NK-92 treated with Interleukin-12 subunit alpha and Interleukin-12 subunit beta, amount 100 ng/mL, for 24 hours (cell line): Measurements from ENCODE around the gene FMO2.

Experiments used
- DNase-seq: peaks from one replicate; lab custom pipeline; 2025; lab: John Stamatoyannopoulos, UW

FMO2 gene, protein sequence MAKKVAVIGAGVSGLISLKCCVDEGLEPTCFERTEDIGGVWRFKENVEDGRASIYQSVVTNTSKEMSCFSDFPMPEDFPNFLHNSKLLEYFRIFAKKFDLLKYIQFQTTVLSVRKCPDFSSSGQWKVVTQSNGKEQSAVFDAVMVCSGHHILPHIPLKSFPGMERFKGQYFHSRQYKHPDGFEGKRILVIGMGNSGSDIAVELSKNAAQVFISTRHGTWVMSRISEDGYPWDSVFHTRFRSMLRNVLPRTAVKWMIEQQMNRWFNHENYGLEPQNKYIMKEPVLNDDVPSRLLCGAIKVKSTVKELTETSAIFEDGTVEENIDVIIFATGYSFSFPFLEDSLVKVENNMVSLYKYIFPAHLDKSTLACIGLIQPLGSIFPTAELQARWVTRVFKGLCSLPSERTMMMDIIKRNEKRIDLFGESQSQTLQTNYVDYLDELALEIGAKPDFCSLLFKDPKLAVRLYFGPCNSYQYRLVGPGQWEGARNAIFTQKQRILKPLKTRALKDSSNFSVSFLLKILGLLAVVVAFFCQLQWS

GRCh38 chr1:171185091-171185490 is at the start of gene FMO2:
TSS of gene FMO2 (plus strand) at chr1:171185300. CDS start at chr1:171185714, 414 bp downstream.
- DNase-seq = no peak

DNA sequence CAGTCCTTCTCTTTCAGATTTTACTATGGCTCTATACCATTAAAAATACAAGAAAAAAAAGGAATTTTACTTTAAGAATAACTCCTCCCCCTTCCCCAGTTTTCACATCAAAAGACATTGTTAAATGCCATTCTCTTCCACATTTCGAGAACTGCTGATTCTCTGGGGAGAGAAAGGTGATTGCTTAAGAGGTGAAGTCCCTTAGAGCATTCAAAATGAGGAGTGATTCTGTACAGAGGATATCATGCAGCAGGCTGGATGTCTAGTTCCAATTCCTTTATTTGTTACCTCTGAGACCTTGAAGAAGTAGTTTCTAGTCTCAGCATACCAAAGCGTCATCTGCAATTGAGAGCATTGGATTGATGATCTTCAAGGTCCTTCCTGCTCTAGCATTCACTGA is 47.5 kb upstream of the FMO2 start:
- no peak for DNase-seq

- no peak for DNase-seq
Observed at GRCh38 chr1:171138980-171139379, 46.1 kb upstream of the FMO2 start.

- no peak for DNase-seq
Observed at GRCh38 chr1:171139890-171140289, 45.2 kb upstream of the FMO2 start.

DNA sequence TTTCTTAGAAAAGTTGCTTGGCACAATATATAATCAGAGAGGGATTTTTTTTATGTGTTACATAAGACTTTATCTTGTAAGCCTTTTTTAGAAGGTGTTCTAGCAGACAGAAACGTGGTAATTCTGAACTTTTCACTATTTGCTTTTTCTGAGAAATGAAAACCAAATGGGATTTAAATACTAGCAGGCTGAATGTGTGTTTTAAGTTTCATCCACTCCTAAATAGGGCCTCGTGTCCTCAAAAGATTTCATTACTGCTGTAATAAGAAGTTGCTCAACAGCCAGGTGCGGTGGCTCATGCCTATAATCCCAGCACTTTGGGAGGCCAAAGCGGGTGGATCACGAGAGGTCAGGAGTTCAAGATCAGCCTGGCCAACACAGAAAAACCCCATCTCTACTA is 44.7 kb upstream of the FMO2 start:
- no peak for DNase-seq

GRCh38 chr1:171140956-171141687 is 44.0 kb upstream of the FMO2 start:
- no peak for DNase-seq

- no peak for DNase-seq
Observed at GRCh38 chr1:171141688-171142415, 43.2 kb upstream of the FMO2 start.

GRCh38 chr1:171142416-171143385 is 42.4 kb upstream of the FMO2 start:
- DNase-seq = no peak

DNA sequence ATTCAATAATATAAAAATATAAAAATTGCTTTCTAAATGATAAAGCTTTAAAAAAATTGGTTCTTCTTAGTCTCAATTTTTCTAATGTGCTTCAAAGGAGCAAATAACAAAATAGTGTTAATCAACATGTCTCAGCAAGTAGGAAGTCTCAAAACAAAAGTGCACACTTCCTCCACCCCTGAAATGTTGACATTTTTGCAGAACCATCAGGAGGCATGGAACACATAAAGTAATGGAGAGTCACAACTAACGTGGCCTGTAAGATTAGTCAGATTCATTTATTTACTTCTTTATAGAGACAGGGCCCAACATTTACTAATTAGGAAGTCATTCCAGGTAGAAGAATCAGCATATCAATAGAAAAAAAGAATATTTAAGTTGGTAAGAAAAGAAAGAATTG is 34.9 kb upstream of the FMO2 start:
- no peak for DNase-seq

DNA sequence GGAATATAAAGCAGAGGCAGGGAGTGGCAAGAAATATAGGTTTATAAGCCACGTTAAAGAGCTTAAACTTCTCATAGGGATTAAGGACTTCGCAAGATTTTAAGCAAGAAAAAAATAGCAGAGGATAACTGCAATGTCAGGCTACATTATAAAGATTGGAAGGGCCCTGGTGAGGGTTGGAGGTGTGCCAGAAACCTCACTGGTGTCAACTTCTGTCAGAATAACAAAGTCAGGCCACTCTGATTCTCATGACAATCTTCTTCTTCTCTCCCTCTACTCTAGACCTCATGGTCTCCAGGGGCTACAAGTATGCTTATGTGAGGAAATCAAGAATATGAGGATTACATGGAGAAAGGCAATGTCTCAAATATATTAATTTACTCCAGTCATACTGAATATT is 32.6 kb upstream of the FMO2 start:
- DNase-seq = no peak

GRCh38 chr1:171155484-171155883 is 29.6 kb upstream of the FMO2 start:
- no peak for DNase-seq

GRCh38 chr1:171158096-171158495 is 27.0 kb upstream of the FMO2 start:
- DNase-seq = no peak

DNA sequence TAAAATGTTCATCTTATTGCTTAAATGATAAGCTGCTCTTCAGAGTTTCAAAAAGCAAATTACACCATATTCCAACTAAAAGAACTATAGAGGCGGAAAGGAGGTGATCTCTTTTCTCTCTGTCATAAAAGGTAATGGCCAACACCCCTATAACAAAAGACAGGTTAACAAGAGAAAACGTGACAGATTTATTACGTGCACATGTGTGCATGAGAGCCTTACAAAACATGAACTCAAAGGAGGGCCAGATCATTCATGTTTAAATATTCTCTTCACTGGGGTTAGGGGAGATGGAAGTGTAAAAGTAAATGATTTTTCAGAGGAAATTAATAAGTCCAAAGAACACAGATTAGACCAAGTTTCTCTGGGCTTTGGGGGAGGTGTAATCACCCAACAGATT is 26.5 kb upstream of the FMO2 start:
- no peak for DNase-seq

DNA sequence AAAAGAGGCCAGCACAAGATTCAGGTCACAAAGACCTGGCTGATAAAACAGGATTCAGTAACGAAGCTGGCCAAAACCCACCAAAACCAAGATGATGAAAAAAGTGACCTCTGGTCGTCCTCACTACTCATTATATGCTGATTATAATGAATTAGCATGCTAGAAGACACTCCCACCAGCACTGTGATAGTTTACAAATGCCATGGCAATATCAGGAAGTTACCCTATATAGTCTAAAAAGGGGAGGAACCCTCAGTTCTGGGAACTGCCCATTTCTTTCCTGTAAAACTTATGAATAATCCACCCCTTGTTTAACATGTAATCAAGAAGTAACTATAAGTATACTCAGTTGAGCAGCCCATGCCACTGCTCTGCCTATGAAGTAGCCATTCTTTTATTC is 26.0 kb upstream of the FMO2 start:
- DNase-seq = no peak

- no peak for DNase-seq
Observed at GRCh38 chr1:171160211-171160610, 24.9 kb upstream of the FMO2 start.

GRCh38 chr1:171160639-171161354 is 24.3 kb upstream of the FMO2 start:
- no peak for DNase-seq

DNA sequence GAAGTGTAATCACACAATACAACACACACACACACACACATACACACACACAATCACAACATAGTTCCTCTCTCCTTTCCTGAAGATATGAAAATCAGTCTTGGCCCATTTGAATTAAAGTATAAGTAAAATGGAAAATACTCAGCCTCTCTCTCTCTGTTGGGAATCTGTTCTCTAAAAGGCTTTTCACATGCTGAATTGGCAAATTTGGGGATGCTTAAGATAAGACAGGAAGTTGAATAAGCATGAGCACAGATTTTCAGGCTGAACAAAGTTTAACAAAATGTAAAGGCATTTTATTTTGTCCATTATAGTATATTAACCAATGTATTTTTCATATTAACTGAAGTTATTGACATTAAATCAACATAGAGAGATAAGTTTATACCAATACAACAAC is 23.7 kb upstream of the FMO2 start:
- no peak for DNase-seq

DNA sequence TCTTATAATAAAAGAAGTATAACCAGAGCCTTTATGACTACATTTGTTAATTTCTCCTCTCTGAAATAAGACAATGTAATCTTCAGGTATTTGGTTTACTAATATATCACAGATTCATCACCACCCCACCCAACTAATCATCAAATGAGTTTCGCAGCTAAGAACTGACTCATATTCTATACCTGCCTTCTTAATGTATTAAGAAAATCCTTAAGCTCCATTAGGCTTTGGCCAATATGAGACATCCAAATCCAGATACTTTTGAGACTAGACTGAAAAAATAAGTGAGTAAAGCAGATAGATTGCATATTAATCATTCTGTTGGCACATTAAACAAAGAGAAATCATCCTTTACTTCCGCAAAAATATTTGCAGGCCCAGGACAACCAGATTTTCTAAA is 18.7 kb upstream of the FMO2 start:
- no peak for DNase-seq

DNA sequence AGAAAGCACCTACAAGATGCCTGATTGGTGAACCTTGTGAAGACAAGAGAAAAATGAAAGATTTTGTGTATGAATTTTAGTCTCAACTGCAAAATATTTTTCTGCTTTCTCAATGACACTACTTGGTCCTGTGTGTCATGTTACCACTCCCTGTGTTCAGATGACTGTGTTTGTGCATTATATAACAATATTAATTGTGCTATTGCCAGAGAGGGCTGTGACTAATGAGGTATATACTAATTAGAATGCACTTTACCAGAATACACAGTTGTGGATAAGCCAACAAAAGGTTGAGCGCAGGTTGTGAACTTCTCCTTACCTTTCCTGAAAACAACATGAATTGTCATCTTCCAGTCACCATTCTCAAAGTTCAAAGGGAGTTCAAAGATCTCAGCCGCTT is 17.3 kb upstream of the FMO2 start:
- no peak for DNase-seq

- DNase-seq = no peak
Observed at GRCh38 chr1:171172471-171172870, 12.6 kb upstream of the FMO2 start.

- no peak for DNase-seq
Observed at GRCh38 chr1:171173069-171173468, 12.0 kb upstream of the FMO2 start.
